B cell (primary cell): Measurements from ENCODE around the gene POC5. TPM values are rescaled to one million over a fixed set of nuclear protein-coding genes. Genes with fewer than 3 reads are reported as not detected.

ENCODE experiments used
- ATAC-seq: fragments of 200-7000 bp; cut with Tn5 transposase; one replicate; pipeline ENCODE4 v1.10.0; 2021; ENCODE audit warnings: low read depth, mild to moderate bottlenecking, moderate number of reproducible peaks, moderate library complexity
- CTCF ChIA-PET: fragments of 350-600 bp; sonication (Branson Sonifier 250); formaldehyde crosslinking; loops from one replicate; lab custom pipeline; 2021; ENCODE audit warnings: antibody characterized with exemption, inconsistent platforms; lab: Charles Lee
- POLR2A ChIA-PET: fragments of 350-600 bp; sonication (Branson Sonifier 250); formaldehyde crosslinking; loops from one replicate; lab custom pipeline; 2021; ENCODE audit warnings: antibody characterized with exemption; lab: Charles Lee
- DNase-seq: peaks from one replicate; pipeline ENCODE4 v3.0.0; 2013
- H2AFZ ChIP-seq: 2 replicates; pipeline ENCODE4 v1.6.1; 2012; ENCODE audit warnings: mild to moderate bottlenecking, low read depth, low read length; ENCODE audit not compliant: insufficient read depth, poor library complexity, severe bottlenecking
- H3K27ac ChIP-seq, 2 donors: 1 replicate in 1 of 2; 2 replicates in 1 of 2; pipeline ENCODE4 v1.5.1; 2012 to 2013; ENCODE audit warnings: low read length in 2 of 2, mild to moderate bottlenecking in 2 of 2, moderate library complexity in 1 of 2
- H3K27me3 ChIP-seq, 4 experiments: fragments of 200-600 bp in 1 of 4; sonication (generic) in 1 of 4; replicated peaks in 1 of 4; 1 replicate in 2 of 4; 2 replicates in 2 of 4; pipeline versions ENCODE4 v1.6.1 to v1.7.0; 2013 to 2016; ENCODE audit warnings: low read length in 3 of 4, mild to moderate bottlenecking in 2 of 4, mixed read lengths in 1 of 4, moderate library complexity in 1 of 4; ENCODE audit not compliant: insufficient read depth in 4 of 4, control insufficient read depth in 3 of 4; ENCODE audit errors: control extremely low read depth in 1 of 4
- H3K36me3 ChIP-seq, 2 experiments: replicated peaks in 1 of 2; 1 replicate in 1 of 2; 2 replicates in 1 of 2; pipeline versions ENCODE4 v1.6.1 to v1.7.1; 2013; ENCODE audit warnings: low read length in 1 of 2; ENCODE audit not compliant: insufficient read depth in 2 of 2, control insufficient read depth in 1 of 2; ENCODE audit errors: control extremely low read depth in 1 of 2, extremely low read depth in 1 of 2
- H3K4me1 ChIP-seq, 2 donors: fragments of 200-600 bp in 1 of 2; sonication (generic) in 1 of 2; 1 replicate in 1 of 2; 2 replicates in 1 of 2; pipeline versions ENCODE4 v1.5.1 to v1.6.1; 2013 to 2017; ENCODE audit warnings: low read length in 2 of 2; ENCODE audit not compliant: control insufficient read depth in 2 of 2, insufficient read depth in 2 of 2
- H3K4me2 ChIP-seq: replicated peaks from 2 replicates; pipeline ENCODE3; 2012; ENCODE audit warnings: mild to moderate bottlenecking, low read depth, low read length; ENCODE audit not compliant: poor library complexity, severe bottlenecking
- H3K4me3 ChIP-seq, 5 experiments: fragments of 200-600 bp in 1 of 5; sonication (generic) in 1 of 5; 1 replicate in 3 of 5; 2 replicates in 2 of 5; pipeline versions ENCODE4 v1.5.1 to v1.7.0; 2011 to 2016; ENCODE audit warnings: low read length in 4 of 5, mild to moderate bottlenecking in 4 of 5, low read depth in 2 of 5, control low read depth in 1 of 5, moderate library complexity in 1 of 5; ENCODE audit not compliant: insufficient read depth in 1 of 5; ENCODE audit errors: control extremely low read depth in 1 of 5, extremely low read depth in 1 of 5
- H3K79me2 ChIP-seq: fragments of 200-600 bp; sonication (generic); one replicate; pipeline ENCODE4 v1.6.0; 2016; ENCODE audit warnings: low read length; ENCODE audit not compliant: control insufficient read depth, insufficient read depth
- H3K9ac ChIP-seq: fragments of 200-600 bp; sonication (generic); 2 replicates; pipeline ENCODE4 v1.6.1; 2017; ENCODE audit warnings: mild to moderate bottlenecking, low read length, moderate library complexity
- H3K9me3 ChIP-seq, 3 donors: one replicate each; pipeline versions ENCODE4 v1.6.1 to v1.7.1; 2013; ENCODE audit warnings: low read length in 2 of 3; ENCODE audit not compliant: control insufficient read depth in 2 of 3, insufficient read depth in 1 of 3; ENCODE audit errors: control extremely low read depth in 1 of 3
- H4K20me1 ChIP-seq: 2 replicates; pipeline ENCODE4 v1.6.0; 2012; ENCODE audit warnings: mild to moderate bottlenecking, low read length; ENCODE audit not compliant: insufficient read depth, control insufficient read depth, poor library complexity, severe bottlenecking
- H3K27ac Mint-ChIP-seq: one replicate; pipeline ENCODE4 v1.8.0; 2021; ENCODE audit warnings: mixed read lengths
- H3K27me3 Mint-ChIP-seq: one replicate; pipeline ENCODE4 v1.8.0; 2021; ENCODE audit warnings: mixed read lengths
- H3K4me1 Mint-ChIP-seq: one replicate; pipeline ENCODE4 v1.8.0; 2021; ENCODE audit warnings: mixed read lengths
- H3K4me3 Mint-ChIP-seq: one replicate; pipeline ENCODE4 v1.8.0; 2021; ENCODE audit warnings: mixed read lengths
- H3K9me3 Mint-ChIP-seq: one replicate; pipeline ENCODE4 v1.8.0; 2022; ENCODE audit warnings: mixed read lengths; ENCODE audit not compliant: insufficient read depth
- EZH2 ChIP-seq: IDR thresholded peaks from 2 replicates; pipeline ENCODE4 v1.6.1; 2012; ENCODE audit warnings: borderline replicate concordance, low read depth, mild to moderate bottlenecking, moderate library complexity, low read length; ENCODE audit not compliant: insufficient read depth, poor library complexity, severe bottlenecking
- WGBS: methylation state at CpG from one replicate; pipeline ENCODE4 v1.1.5; 2013; ENCODE audit warnings: missing lambda C conversion rate; ENCODE audit not compliant: insufficient coverage; 5-methylcytosine and 5-hydroxymethylcytosine counted together
- intact Hi-C: fragments of 100-400 bp; cut with micrococcal nuclease; formaldehyde crosslinking; loops from one replicate; pipeline ENCODE4 v1.10.0; 2022
- polyA plus RNA-seq: library from polyadenylated mRNA; depleted of rRNA; stranded (reverse); fragments of >200 nt; gene quantifications from 2 replicates; pipeline ENCODE4 v1.2.3, GENCODE V29; 2012
- total RNA-seq, 2 donors: library from RNA; stranded (reverse); fragments of 120-200 nt in 1 of 2; gene quantifications; 1 replicate in 1 of 2; 2 replicates in 1 of 2; pipeline versions ENCODE4 v1.2.3 to v1.2.4, GENCODE V29; 2013 to 2022
- TF ChIP-seq, protein P1 (sequence below): fragments of 200-600 bp; IDR thresholded peaks from one replicate; pipeline ENCODE4 v1.8.0; 2022; ENCODE audit warnings: antibody characterized with exemption, mild to moderate bottlenecking

The POC5 gene
- total and polyA plus RNA-seq, 2 donors (not counting 1 experiment from before 2014, with no cell fraction given): 22.7 to 25.4 TPM

DNA sequence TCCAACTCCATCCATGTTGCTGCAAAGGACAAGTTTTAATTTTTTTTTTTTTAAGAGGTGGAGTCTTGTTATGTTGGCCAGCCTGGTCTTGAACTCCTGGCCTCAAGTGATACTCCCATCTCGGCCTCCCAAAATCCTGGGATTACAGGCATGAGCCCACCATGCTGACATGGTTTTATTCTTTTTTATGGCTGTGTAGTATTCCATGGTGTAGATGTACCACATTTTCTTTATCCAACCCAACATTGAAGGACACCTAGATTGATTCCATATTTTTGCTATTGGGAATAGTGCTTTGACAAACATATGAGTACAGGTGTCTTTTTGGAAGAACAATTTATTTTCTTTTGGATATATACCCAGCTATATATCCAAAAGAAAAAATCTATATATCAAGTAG, 6.1 kb upstream of the POC5 start:
- no peak overlapping the region for H3K4me2 ChIP-seq
- H4K20me1 ChIP-seq: no peaks in the 10 kb centered on the region
- no peak overlapping the region for H2AFZ ChIP-seq
- no peaks in the 10 kb centered on the region for H3K9me3 Mint-ChIP-seq
- H3K27me3 Mint-ChIP-seq: peaks cover 36% of the 10 kb centered on the region
- H3K79me2 ChIP-seq: no peaks in the 10 kb centered on the region
- no CpG with 5 or more reads among the region's 1 CpG for WGBS
- intact Hi-C loops: no loop called here
- no peak overlapping the region for H3K4me3 ChIP-seq
- CTCF ChIA-PET: no interaction called here
- no peaks in the 10 kb centered on the region for H3K4me1 ChIP-seq
- H3K9me3 ChIP-seq: peaks cover 0 to 4% (median 0%) of the 10 kb centered on the region in 3 donors
- H3K4me1 Mint-ChIP-seq: no peaks in the 10 kb centered on the region
- no peak overlapping the region for H3K9ac ChIP-seq
- POLR2A ChIA-PET: no interaction called here
- DNase-seq: no peak
- H3K36me3 ChIP-seq: no peaks in the 10 kb centered on the region
- no peak overlapping the region for H3K27ac ChIP-seq
- no peak for TF ChIP-seq EZH2
- TF ChIP-seq, protein P1, sequence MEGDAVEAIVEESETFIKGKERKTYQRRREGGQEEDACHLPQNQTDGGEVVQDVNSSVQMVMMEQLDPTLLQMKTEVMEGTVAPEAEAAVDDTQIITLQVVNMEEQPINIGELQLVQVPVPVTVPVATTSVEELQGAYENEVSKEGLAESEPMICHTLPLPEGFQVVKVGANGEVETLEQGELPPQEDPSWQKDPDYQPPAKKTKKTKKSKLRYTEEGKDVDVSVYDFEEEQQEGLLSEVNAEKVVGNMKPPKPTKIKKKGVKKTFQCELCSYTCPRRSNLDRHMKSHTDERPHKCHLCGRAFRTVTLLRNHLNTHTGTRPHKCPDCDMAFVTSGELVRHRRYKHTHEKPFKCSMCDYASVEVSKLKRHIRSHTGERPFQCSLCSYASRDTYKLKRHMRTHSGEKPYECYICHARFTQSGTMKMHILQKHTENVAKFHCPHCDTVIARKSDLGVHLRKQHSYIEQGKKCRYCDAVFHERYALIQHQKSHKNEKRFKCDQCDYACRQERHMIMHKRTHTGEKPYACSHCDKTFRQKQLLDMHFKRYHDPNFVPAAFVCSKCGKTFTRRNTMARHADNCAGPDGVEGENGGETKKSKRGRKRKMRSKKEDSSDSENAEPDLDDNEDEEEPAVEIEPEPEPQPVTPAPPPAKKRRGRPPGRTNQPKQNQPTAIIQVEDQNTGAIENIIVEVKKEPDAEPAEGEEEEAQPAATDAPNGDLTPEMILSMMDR: no peak
- no peak for ATAC-seq
- no peak overlapping the region for H3K27ac Mint-ChIP-seq
- peaks cover 0 to 4% (median 1%) of the 10 kb centered on the region in 4 experiments for H3K27me3 ChIP-seq
- no peak overlapping the region for H3K4me3 Mint-ChIP-seq

DNA sequence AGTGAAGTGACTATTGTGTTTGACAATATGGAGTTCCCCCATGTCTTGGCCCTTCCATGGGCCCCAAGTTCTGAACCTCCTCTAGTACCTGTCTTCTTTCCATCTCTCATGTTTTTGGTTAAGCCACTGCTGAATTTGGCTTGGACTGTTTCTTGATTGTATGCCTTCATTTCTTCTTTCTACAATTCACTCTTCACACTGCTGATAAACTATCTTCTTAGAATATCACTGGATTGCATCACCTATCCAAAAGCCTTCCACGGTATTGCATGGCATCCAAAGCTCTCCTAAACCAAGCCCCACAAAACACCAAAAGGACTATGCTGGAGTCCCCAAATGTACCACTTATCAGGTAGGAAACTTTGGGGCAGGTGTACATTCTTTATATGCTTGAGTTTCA, 4.3 kb upstream of the POC5 start:
- peaks cover 0 to 14% (median 0%) of the 10 kb centered on the region in 3 donors for H3K9me3 ChIP-seq
- peaks cover 0 to 4% (median 1%) of the 10 kb centered on the region in 4 experiments for H3K27me3 ChIP-seq
- no CpG with 5 or more reads among the region's 1 CpG for WGBS
- ChIA-PET POLR2A (no interaction called here), CTCF (no interaction called here)
- H3K4me3 ChIP-seq: no peak overlapping the region
- peaks cover 26% of the 10 kb centered on the region for H3K27me3 Mint-ChIP-seq
- ATAC-seq (no peak), DNase-seq (no peak)
- peaks cover 1% of the 10 kb centered on the region for H3K79me2 ChIP-seq
- no peaks in the 10 kb centered on the region for H3K9me3 Mint-ChIP-seq
- no peak overlapping the region for H3K4me2 ChIP-seq
- peaks cover 2 to 8% of the 10 kb centered on the region in 2 donors for H3K4me1 ChIP-seq
- H3K4me3 Mint-ChIP-seq: no peak overlapping the region
- peaks cover 5% of the 10 kb centered on the region for H4K20me1 ChIP-seq
- no peaks in the 10 kb centered on the region for H3K36me3 ChIP-seq
- no peak overlapping the region for H2AFZ ChIP-seq
- no peak overlapping the region for H3K27ac ChIP-seq
- intact Hi-C loops: no loop called here
- TF ChIP-seq, protein P1: no peak
- no peak for TF ChIP-seq EZH2
- H3K27ac Mint-ChIP-seq: no peak overlapping the region
- H3K9ac ChIP-seq: no peak overlapping the region
- peaks cover 11% of the 10 kb centered on the region for H3K4me1 Mint-ChIP-seq
